GM18868 (cell line): ENCODE data around the gene WDR1.

Source experiments
- ATAC-seq: cut with Tn5 transposase; IDR thresholded peaks from one replicate; pipeline ENCODE4 v1.9.1; 2021; ENCODE audit warnings: mild to moderate bottlenecking, moderate library complexity; ENCODE audit not compliant: unreplicated experiment

The WDR1 gene

DNA sequence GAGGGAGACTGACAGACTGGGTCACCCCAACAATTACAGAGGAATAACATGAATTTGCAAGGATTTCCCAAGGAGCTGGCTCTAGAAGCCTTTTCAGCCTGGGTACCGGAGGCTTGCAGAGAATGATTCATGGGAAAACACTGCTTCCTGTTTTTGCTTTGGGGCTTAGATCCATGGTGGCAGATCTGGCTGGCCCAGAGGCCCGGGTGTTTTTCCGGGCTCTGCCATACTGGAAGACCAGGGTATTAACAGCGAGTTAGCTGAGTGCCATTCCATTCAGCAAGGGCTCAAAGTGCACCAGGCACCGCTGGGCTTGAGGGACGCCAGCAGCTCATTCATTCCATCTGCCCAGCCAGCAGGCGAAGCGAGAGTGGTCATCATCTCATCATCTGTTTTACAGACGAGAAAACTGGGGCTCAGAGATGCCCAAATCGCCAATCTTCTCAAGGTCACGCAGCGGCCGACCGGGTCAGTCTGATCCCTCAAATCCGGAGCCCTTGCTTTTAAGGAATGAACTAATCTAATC lies 1.3 kb downstream of the WDR1 start:
- ATAC-seq = no peak

DNA sequence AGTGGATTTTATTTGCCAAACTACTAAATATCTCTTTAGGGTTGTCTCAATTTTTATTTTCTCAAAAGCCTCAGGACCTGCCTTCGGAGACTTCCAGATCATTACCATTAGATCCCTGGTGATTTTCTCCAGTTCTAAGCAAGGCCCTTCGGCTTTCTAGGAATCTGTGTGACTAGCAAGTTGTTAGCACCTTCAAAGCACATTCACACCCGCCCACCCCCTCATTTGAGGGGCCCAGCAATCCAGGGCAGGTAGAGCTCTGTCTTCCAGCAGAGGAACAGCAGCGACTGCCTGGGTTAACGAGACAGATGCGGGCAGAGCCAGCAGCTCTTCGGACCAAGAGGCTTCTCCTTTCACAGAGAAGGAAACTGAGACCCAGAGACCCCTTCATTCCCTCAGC lies 2.0 kb downstream of the WDR1 start:
- ATAC-seq = no peak

DNA sequence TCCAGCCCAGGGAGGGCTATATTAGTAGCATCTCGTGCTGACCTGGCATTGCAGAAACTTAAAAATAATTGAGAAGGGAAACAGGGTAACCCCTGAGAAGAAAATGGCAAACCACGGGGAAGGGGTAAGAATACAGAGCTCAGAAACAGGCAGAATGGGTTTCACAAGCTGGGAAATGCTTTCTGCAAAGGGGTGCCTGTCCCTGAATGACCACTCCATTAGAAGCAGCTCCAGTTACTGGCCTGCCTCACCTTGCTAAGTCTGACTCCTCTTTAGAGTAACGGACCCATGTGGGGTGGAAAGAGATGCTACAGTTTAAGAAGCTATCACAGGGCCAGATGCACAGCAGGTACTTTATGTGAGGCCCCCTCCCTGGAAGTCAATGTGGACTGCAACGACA lies 2.5 kb downstream of the WDR1 start:
- ATAC-seq = no peak

DNA sequence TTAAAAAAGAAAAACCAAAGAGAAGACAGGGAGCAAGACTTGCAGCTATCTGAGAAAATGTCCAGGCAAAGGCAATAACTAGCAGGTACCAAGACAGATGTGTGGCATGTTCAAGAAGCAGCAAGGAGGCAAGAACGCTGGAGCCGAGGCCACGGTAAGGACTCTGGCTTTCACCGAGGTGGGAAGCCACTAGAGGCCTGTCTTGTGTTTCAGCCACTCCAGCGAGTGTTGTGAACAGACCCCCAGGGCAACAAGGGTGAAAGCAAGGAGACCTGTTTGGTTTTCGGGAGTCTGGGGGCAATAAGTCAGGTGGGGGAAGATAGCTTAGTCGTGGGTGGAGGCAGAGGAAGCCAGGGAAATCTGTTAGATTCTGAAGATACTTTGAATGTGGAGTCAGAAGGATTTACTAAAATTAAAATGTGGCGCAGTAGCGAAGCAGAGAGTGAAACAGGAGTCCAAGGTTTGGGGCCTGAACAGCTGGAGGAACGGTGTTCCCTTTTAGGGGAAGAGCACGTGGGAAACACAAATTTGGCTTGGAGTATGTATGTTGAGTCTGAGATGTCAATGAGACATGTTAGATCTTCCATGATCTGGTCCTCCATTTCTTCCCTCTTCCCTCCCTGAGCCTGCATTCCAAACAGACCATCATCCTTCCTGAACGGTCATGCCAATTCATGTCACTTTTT lies 3.1 kb downstream of the WDR1 start:
- no peak for ATAC-seq

DNA sequence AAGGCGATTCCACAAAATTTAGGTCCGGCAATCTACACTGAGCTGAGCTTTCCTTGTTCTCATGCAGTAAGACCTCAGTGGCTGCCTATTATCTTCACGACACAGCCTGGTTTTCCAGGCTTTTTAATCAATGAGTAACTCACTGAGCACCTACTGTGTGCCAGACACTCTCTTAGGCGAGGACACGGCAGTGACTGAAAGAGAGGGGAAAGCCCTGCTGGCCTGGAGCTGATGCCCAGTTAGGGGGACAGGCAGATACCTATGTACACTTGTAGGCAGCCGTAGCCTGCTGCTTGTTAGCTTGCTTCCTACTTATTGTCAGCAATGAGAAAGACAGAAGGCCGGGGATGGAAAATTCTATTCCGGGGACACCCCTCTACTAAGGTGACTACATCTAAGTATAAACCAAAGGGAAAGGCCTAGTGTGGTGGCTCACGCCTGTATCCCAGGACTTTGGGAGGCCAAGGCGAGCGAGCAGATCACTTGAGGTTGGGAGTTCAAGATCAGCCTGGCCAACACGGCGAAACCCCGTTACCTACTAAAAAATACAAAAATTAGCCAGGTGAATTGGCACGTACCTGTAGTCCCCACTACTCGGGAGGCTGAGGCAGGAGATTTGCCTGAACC lies 3.8 kb downstream of the WDR1 start:
- ATAC-seq = no peak

DNA sequence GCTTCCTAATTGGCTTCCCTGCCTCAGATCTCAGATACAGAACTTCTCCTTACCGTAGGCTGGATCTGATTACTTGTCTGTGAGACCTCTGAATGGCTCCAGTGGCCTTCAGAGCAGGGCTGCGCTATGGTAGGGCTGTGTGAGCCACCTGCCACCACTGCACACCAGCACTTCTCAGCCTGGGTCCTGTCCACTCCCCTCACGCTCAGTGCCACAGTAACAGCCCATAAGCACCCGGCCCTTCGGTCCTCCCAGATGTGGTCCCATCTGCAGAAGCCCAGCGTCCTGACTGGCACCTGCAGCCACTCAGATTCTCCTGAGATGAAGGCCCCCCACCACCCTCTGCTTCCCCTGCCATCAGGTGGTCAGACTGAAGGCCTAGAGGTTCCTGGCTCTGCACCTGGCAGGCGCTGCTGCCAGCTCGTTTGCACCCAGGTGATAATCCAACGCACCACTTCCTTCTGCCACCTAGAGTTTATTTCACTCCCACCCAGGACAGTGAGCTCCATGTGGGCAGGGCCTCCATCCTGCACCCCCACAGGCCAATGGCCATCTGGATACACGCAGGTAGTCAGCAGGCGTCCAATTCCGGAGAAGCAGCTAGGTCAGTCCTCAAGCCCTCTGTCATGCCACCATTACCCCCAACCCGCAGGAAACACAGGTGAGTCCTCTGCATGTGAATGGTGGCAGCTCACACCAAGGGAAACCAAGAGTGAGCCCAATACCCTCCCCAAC lies 5.4 kb downstream of the WDR1 start:
- no peak for ATAC-seq

DNA sequence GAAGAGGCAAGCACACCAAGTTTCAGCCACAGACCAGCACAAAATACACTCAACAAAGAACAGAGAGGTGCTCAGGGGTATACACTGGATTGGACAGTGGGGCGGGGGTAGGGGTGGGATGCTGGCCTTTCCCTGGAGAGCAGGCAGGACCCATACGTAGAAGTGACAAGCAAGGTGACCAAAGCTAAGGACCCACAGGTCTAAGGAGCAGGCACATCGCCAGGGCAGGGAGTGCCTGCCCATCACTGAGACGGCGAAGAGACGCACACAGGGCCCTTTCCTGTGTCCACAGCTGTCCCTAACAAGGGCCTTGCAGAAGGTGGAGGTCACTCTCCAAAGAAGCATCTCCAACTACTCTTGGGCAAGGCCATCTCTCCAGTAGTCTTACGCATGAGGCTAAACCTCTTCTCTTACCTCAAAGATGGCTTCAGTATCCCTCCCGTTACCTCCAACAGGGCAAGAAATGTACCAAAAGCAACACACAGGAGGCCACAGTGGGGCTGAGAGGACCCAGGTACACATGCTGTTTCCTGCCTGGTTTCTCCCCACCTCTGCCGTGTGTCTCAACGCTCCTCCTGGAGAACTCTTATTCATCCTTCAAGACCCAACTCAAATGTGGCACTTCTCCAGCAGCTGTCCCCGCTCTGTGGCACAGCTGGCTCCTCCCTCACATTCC lies 6.5 kb downstream of the WDR1 start:
- no peak for ATAC-seq

DNA sequence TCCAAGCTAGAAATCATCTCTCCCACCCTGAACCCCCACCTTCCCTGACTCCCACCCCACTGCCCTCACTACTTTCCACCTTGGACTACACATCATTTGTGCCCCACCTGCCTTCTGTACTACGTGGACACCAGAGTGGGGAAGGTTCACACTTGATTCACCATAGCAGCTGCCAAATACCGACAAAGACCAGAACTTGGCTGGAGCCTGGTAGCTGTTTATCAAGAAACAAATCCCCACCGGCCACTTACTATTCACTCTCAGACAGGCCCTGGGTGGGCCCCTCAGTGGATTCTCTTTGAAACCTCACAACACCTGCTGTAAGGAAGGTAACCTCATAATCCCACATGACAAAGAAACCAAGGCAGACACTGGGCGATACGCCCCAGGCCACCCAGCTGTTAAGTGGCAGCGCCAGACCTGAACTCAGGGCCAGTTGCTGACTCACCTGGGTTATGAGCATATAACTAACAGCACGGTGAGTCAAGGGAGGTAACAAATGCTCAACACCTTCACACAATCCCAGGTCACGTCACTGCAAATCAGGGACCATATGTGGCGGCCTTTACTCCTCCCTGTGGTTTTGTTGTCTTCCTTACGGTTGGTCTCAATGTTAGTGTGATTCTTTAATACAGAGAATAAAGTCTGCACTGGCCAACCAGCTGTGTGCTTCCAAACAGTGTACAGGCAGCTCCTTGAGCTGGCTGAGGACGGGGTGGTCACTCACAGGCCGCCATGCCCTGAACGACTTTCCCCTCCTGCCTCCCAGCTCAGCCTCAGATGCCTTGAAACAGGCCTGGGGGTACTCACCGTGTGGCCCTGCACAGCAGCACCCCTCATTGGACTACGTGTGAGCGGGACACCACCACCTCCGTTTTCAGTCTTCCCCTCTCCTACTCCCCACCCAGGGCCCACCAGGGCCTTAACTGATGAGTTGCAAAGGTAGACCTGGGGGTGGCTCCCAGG lies 7.5 kb downstream of the WDR1 start:
- ATAC-seq = no peak

DNA sequence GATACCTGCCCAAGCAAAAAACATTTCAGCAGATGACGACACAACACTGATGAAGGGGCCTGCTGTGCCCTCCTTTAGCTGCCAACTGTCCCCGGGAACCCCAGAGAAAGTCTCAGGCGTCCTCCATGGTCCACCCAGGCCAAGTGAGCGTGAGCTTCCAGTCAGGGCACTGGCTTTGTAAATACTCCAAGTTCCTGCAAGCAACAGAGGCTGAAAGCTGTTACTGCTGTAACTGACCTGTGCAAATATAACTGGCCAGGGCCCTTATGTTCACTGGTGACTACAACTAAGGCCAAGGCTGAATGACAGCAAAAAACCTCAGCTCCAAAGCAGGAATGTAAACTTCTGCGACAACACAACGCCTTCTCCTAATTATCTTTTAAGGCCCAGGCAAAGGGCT lies 8.2 kb downstream of the WDR1 start:
- ATAC-seq = no peak

DNA sequence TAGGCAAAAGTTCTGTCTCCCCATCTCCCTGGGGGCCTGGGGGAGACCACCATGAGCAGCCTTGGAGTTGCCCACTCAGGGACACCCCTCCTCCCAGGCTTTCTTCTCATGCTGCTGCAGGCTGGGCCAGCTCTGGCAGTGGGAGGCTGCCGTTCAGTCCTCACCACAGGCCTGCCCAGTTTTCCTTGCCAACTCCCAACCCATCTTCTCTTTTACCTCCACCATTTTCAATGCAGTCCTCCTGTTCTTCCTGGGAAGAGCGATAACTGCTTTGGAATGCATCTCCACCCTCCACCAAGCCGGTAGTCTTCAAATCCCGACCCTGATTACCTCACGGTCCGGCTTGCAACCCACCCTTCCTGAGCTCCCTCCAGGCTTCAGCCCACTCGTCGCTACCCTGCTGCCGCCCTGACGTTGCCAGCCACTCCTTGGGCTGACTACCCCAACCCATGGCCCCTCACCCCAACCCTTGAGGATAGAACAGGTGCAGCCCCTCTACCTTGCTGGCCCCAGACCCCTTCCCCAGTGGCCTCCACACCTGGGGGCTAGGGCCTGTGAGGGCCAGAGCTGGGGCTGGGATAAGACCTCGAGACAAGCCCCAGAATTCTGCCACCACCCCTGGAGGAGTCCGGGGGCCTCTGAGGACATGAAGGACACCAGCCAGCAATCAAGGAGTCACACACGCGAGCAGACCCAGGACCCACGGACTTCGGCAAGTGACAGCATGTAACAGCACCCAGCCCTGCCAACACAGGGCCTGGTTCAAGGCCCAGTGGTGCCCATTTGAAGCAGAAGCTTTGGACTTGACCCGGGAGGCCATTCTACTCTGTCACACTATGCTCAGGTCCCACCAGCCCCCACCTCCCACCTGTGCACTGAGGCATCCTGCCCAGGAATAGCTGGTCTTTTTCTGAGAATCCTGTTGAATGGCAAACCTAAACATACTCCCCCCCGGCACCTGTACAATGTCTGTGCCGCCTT lies 9.2 kb downstream of the WDR1 start:
- ATAC-seq = no peak

DNA sequence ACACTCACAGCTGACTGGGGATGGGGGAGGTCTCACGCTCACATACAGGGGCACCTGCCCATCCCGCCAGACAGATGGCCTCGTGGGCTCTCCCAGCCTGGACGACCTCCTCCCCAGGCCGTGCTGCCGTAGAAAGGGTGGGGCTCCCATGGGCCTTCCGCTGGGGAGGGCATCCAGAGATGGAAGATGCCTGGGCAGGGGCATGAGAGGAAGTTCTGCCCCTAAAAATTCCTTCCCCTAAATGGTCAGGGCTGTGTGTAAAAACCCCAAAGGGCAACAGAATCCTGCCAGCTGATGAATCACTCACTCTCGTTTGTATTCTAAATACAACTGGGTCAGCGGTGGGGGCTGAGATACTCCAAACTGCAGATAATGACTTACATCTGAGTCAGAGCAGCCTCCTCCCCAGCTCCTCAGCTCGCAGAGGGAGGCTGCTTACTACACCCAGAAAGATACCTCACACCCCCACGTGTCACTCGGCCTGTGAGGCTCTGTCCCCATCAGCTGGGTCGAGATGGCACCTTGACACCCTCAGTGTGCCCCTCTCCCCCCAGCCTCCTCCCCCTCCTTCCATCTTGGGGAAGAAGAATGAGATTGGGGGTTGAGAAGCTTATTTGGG lies 10.1 kb downstream of the WDR1 start:
- peak; percentile 75 for ATAC-seq

DNA sequence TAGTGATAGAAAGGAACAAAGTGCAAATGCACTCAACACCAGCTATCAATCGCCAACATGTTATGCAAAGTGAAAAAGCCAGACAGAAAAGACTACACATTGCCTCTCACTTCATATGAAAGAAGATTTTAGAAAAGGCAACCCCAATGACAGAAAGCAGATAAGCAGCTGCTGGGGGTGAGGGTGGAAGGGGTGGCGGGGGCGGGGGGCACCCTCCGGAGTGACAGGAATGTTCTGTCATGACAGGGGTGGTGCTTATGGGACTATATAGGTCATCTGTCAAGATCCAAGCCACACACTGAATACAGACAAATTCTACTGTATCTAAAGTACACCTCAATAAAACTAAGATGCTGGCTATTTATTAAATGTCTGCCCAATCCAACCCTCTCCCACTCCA lies 10.7 kb downstream of the WDR1 start:
- no peak for ATAC-seq

DNA sequence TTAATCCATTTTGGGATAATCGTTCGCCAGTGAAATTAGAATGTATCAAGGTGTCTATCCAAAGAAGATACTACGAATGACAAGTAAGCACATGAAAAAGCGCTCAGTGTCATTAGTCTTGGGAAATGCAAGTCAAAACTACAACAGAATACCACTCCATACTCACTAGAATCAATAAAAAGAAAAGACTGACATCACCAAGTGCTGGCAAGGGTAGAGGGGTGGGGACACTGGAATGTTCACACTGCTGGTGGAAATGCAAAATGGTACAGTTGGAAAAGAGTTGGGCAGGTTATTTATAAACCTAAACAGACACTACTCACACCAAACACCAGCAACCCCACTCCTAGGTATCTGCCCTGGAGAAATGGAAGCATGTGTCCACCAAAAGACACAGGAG lies 11.2 kb downstream of the WDR1 start:
- no peak for ATAC-seq

DNA sequence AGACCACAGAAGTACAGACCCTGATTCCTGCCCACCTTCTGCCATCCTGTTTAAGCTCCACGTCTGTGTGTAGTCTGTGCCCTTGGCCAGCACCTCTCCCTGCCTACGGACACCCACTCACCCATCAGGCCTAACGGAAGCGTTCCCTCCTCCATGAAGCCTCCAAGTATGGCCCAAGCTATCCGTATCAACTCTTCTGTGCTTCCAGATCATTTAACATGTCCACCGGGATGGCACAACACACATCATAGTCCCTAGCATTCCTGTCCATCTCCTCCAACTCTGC lies 11.7 kb downstream of the WDR1 start:
- no peak for ATAC-seq

DNA sequence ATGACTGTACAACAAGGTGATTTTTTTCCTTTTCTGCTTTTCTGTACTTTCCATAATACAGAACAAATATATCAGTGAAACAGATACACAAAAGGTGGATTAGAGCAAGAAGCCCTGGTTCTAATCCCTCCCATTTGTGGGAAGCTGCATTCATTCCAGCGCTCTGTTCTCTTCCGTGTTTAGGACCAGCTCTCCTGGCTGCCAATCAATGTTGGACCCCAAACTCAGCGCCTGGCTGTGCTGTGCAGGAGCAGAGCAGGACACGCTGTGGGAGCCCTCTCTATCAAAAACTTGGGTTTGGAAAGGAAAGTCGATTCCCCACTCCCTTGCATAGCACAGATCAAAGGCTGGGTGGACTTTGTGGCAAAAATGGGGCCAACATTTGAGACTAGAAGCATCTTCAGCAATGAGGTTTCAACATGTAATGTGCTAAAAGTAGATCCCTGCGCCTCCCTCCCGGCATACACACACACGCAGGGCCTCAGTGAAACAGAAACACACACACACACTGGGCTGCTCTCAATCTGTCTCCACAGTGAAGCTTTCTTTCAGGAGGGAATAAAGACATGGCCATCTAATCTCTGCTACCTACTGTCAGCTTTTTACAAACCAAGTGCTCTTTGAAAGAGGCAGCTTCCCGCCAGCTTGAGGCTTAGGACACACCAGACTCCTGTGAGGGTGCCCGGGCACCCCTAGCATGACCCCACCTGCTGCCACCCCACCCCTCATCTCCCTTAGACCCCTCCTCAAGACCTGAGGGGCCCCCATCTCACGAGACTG lies 12.2 kb downstream of the WDR1 start:
- ATAC-seq = peak; percentile 44

DNA sequence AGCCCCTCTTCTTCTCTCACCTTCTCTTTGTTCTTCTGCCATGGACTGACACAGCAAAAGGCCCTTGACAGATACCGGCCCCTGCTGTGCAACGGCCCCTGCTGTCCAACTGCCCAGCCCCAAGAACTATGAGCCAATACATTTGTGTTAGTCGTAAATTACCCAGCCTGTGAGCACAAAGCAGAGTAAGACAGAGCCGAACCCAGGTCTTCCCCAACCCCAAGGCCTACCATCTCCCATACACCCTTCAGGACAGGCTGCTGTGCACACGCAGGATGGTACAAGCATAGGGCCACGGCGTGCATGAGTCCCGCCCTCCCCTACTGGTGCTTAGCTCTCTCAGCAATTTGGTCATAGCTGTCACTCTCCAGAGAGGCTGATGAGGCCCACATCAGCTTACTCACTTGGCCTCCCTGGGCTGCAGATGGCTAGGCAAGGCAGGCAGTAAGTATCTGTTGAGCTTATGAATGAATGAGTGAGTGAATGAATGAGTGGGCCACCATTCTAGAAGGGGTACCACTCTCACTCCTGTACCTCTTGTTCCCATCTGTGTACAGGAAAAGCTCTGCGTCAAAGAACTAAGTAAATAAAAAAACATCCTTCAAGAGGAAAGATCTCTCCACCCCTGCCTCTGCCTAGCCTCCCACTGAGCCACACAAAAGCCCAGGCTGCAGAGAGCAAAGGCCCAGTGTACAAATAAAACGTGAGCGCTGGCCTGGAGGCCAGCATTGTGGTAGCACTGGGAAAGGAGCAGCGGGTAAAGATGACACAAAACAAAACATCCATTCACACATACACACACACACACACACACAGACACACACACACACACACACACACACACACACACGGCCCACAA lies 13.9 kb downstream of the WDR1 start:
- ATAC-seq = no peak
